ENCODE results near the gene ZBTB18.

DNA sequence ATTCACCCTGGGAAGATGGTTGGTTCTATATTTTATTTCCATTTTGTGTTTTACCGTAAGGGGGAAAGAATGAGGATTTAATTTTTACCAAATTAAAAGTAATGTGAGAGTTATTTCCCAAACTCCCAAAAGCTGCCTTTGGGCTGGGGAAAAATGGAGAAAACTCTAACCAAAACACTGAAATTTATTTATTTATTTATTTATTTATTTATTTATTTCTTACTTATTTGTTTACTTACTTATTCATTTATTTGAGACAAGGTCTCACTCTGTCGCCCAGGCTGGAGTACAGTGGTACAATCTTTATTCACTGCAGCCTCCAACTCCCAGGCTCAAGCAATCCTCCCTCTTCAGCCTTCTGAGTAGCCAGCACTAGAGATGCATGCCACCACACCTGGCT, 38.0 kb upstream of the ZBTB18 start:
- TF ChIP-seq, protein P1, sequence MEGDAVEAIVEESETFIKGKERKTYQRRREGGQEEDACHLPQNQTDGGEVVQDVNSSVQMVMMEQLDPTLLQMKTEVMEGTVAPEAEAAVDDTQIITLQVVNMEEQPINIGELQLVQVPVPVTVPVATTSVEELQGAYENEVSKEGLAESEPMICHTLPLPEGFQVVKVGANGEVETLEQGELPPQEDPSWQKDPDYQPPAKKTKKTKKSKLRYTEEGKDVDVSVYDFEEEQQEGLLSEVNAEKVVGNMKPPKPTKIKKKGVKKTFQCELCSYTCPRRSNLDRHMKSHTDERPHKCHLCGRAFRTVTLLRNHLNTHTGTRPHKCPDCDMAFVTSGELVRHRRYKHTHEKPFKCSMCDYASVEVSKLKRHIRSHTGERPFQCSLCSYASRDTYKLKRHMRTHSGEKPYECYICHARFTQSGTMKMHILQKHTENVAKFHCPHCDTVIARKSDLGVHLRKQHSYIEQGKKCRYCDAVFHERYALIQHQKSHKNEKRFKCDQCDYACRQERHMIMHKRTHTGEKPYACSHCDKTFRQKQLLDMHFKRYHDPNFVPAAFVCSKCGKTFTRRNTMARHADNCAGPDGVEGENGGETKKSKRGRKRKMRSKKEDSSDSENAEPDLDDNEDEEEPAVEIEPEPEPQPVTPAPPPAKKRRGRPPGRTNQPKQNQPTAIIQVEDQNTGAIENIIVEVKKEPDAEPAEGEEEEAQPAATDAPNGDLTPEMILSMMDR (IDR thresholded peaks at IDR 0.05; ENCODE audit: poor library complexity, severe bottlenecking): no peak
- TF ChIP-seq RAD21 (conservative IDR thresholded peaks at IDR 0.05) (no peak), SMC3 (conservative IDR thresholded peaks at IDR 0.05; ENCODE audit: poor library complexity) (no peak)
- TF ChIP-seq, protein P2, sequence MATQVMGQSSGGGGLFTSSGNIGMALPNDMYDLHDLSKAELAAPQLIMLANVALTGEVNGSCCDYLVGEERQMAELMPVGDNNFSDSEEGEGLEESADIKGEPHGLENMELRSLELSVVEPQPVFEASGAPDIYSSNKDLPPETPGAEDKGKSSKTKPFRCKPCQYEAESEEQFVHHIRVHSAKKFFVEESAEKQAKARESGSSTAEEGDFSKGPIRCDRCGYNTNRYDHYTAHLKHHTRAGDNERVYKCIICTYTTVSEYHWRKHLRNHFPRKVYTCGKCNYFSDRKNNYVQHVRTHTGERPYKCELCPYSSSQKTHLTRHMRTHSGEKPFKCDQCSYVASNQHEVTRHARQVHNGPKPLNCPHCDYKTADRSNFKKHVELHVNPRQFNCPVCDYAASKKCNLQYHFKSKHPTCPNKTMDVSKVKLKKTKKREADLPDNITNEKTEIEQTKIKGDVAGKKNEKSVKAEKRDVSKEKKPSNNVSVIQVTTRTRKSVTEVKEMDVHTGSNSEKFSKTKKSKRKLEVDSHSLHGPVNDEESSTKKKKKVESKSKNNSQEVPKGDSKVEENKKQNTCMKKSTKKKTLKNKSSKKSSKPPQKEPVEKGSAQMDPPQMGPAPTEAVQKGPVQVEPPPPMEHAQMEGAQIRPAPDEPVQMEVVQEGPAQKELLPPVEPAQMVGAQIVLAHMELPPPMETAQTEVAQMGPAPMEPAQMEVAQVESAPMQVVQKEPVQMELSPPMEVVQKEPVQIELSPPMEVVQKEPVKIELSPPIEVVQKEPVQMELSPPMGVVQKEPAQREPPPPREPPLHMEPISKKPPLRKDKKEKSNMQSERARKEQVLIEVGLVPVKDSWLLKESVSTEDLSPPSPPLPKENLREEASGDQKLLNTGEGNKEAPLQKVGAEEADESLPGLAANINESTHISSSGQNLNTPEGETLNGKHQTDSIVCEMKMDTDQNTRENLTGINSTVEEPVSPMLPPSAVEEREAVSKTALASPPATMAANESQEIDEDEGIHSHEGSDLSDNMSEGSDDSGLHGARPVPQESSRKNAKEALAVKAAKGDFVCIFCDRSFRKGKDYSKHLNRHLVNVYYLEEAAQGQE (IDR thresholded peaks at IDR 0.05; ENCODE audit: borderline replicate concordance): no peak
